ENCODE data around the gene TSHZ1.

Gene TSHZ1

DNA sequence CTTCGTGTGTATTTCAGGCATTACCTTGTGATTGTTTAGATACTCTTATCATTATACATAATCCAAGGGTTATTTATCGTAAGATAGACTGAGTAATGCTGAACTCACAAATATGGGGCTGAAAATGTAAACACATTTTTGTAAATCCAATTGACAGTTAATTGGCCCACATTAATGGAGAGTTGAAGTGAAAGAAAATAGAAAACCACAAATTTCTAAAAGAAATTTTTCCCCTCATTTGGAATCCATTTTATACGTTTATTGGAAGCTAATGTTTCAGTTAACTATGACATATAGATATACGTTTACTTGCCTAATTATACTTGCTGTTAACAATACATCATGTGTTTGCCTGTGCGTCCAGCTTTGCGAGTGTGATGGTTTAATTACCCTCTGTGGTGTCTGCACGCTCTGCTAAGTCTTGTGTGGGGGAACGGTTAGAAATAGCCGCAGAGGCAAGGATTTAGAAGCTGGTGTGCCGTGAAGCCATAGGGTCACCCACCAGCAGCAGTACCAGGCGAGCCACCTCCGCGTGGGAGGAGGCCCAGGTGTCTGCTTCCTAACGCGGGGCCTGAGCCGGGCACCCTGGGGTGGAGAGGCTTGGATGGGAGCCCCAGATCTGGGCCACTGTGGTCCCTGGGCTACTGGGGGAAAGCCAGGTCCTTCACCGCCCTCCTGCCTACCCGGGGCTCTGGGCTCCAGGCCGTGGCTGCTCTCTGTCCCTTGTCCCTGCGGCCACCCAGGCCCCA is 38.0 kb downstream of the TSHZ1 start:
- DNase-seq, result no peak

DNA sequence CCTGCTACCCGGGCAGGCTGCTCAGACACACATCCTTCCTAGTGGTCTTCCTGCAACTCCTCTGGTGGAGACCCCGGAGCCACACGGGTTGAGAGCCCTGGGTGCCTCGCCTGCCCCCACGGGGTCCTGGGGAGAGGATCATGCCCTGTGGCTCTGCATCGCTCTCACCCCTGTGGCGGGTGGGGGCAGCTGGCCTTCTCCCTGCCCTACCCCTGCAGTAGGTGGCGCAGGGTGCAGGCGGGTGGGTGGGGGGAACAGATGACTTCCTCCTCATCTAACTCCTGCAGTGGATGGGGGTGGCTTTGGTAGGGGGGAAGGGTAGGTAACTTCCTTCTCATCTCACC is 38.5 kb downstream of the TSHZ1 start:
- no peak for DNase-seq

DNA sequence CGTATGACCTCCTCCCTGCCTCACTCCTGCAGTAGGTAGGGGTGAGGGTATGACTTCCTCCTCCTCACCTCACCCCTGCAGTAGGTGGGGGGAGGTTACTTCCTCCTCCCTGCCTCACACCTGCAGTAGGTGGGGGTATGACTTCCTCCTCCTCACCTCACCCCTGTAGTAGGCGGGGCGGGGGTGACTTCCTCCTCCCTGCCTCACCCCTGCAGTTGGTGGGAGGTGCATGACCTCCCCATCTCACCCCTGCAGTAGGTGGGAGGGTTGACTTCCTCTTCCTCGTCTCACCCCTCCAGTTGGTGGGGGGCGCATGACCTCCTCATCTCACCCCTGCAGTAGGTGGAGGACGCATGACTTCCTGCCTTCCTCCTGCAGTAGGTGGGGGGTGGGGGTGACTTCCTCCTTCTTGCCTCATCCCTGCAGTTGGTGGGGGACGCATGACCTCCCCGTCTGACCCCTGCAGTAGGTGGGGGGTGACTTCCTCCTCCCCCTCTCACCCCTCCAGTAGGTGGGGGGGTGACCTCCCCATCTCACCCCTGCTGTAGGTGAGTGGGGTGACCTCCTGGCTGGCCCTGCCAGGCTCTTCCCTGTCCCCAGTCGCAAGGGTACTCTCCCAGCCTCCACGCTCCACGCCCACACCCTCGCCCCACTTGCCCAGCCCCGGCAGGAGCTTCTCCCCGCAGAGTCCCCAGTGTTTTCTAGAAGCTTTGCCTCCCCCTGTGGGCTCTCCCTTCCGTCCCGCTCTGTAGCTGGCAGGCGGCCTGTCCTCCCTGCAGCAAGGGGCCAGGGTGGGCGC is 39.3 kb downstream of the TSHZ1 start:
- no peak for DNase-seq

DNA sequence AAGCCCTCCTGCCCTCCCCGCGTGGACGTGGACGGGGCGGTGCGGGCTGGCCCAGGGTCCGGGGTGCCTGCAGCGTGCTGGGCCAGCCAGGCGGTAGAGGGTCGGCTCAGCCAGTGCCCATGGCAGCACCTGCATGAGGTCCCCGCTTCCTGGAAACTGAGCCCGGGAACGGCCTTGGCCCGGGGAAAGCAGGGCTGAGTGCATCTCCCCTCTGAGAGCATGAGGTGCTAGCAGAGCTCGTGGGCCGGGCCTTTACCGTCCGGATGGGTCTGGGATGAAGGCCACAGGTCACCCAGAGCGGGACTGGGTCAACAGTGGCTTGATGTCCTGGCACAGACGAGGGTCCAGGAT is 39.8 kb downstream of the TSHZ1 start:
- no peak for DNase-seq

DNA sequence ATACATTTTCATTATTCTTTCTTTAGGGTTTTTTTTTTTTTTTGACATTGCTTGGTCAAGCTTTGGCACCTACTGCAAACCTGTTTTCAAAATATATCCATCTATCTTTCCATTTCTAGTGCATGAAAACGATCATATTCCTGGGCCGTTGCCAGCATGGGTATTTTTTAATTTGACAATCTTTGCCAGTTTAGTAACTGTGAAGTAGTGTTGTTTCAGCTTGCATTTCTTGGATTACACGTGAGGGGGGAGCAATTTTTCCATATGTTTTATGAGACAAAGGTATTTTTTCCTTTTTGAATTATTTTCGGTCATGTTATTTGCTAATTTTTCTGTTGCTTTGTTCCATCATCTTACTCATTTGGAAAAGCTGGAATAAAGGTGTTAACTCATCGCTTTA is 40.9 kb downstream of the TSHZ1 start:
- DNase-seq, result no peak

DNA sequence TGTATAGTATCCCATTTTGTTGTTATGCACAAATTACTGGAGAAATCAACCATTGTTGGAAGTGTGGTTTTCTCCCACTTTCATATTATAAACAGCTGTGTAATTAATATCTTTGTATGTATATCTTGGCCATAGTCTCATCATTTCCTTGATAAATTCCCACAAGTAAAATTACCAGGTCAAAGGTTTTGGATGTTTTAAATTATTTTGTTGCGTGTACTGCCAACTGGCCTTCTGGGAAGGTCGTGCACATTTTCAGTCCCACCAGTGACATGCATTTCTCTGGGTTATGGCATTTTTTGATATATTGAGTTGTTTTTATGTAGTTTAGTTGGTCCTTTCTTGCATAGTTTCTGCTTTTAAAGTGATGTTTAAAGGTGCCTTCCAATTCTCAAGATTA is 41.5 kb downstream of the TSHZ1 start:
- no peak for DNase-seq

DNA sequence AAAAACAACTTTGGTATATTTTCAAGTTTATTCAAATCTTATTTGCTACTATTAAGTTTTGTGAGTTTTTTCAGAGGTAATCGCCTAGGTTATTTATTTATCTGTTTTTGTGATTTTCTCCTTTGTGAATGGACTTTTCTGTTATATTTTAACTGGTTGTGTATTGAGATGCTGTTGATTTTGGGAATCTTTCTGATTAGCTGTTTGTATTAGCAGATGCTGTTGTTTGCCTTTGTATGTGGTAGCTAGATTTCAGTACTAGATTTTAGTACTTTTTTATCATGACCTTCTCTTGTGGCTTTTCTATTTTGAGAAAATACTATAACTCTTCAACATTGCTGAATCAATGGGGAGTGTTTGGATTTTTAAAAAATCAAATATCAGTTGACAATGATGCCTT is 42.4 kb downstream of the TSHZ1 start:
- no peak for DNase-seq

DNA sequence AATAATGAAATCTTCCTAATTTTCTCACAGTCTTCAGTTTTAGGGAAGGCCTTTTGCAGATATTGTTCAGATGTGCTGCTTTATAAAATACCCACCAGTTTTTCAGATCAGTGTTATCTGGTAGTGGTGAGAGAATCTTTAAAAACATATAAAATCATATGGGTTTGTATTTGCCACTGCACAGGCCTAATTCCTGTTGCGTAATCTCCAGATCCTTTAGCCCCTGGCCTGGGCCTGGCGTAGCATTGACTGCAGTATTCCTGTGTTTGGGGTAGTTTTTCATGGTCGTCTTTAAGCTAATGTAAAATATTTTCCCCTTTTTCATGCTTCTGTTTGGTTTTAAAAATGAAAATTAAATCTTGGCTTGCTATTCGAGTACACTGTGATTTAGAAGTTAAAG is 43.2 kb downstream of the TSHZ1 start:
- no peak for DNase-seq

DNA sequence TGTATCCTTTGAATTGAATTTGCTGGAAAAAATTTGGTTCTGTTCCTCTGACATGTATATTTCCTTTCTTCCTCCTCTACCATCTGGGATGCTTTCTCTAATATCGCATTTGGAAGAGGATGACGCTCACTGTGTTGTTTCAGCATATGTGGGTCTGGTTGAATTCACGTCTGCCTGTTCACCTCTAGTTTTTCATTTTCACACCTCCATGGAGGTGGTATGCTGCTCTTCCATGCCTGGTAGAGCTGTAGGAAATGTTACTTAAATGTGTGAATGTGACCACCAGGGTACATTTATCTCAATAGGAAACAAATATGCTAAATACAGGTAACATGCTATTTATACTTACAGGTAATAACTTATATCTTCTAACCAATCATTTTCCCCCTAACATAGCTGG is 44.5 kb downstream of the TSHZ1 start:
- no peak for DNase-seq

DNA sequence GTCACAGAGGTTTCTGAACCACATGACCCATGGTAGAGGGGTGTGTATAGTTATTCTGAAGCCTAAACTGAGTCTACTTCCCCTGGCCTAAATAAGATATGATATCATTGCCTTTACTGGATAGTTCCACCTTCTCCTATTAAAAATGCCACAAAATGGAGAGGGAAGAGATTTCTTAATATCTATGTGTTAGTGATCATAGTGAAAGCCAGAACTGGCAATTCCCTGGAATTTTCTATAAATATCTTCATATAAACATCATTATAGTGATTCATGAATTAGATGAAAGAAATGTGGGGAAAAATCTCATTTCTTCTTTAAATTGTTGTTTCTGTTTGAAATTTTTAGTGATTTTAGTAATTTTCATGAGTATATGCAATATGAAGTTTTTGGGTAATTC is 45.8 kb downstream of the TSHZ1 start:
- no peak for DNase-seq

DNA sequence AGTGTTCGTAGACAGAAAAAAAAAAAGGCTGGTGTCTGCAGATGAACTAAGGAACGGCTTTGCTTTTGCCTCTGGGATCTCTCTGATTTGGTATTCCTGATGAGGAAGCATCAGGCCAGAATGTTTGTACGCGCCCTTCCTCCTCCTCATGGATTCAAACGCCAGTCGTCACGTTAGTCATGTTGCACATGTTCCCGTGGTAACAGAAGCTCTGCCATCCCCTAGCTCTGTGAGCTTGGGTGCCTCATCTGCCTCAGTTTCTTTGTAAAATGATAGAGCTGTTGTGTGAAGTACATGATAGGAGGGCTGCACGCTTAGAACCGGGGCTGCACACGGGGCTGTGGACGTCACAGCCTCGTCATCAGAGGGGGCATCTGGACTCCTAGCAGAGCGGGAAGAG is 47.0 kb downstream of the TSHZ1 start:
- DNase-seq, result no peak

DNA sequence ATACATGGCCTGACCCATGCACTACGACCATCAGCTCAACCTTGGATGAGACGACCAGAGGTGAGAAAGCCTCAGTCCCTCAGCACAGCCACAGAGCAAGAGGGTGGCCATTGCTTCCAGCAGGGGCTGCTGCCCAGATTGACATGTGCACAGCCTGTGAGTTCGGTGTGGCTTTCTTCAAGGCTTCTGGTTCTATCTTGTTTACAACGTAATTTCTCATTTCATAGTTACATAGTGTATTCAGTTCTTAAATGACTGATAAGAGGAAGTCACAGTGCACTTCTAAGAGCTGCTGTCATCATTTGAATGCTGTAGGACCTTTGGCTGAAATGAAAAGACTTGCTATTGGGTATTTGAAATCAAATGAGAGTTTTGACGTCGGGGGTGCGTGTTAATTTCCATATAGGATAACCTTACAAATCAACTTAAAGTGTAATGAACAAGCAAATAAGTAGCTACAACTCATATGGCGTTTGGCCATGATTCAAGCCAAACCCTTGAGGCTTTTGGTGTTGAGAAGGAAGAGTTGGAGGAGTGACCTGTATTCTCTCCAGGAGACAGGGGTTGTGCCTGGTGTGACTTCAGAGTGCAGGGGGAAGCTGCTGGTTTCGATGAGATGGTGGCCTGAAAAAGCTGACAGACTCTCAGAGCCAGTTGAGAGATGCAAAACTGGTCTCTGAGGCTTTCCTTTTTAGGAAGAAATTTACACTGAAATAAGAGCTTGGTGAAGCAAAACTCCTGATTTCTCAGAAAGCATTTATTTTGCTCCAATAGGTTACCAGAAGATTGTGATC is 51.0 kb downstream of the TSHZ1 start:
- no peak for DNase-seq

DNA sequence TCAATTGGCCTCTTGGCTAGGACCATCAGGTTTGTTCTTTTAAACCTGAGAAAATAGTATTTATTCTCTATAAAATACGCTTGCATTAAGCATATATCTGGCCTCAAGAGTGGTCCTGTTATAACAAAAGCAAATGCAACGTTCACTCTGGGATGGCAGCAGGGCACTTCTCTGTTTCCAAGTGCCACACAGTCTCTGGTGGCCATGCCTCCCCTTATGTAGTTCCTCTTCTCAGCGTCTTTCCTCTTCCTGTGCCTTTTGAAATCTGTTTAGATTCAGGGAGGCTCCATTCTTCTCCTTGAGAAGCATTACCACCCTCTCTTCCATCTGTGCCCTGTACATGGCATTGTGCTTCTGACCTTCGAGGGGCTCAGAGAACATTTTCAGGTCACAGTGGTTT is 51.9 kb downstream of the TSHZ1 start:
- DNase-seq, result no peak

DNA sequence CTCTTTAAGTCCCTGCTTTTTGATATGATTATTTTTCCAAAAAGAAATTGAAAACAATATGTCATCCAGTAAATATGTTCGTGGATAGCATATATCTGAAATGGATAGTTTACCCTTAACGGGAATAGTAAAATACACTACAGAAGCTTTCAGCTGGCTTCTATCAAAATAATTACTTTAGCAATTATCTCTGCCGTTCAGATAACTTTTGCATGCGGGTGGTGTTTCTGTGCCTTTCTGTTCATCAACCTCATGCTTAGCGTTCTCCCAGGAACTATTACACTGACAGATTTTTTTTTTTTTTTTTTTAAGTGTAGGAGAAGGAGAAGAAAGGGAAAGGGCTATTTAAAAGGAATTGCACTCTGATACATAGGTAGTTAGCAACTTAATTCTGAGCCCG is 53.6 kb downstream of the TSHZ1 start:
- DNase-seq, result no peak

DNA sequence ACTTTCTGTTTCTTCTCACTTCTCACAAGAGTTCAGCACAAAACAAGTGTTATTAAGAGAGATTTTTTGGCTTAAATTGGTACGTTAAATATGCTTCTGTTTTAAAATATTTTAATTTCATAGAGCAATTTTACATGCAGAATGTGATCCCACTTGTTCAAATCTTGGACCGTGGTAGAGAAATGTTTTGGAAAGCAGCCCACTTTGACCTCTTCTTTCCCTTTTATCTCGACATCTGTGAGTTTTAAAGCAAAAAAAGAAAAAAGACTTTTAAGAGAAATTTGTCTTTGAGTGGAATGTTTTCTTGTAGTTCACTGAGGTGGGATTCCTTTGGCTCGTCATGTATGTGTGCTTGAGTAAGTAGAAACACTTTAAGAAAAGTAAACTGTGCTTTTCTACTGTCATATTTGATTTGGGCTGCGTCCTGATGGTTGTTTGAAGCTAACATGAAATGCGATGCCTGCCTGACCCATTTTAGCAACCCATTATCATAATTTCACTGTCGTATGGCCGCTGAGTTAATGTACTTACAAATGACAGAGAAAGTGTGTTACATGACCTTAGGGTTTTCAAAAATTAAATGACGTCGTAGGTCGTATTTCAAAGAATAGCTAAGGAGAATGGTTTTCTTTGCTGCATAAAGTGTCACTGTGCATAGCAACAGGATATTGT is 54.5 kb downstream of the TSHZ1 start:
- DNase-seq, result no peak

DNA sequence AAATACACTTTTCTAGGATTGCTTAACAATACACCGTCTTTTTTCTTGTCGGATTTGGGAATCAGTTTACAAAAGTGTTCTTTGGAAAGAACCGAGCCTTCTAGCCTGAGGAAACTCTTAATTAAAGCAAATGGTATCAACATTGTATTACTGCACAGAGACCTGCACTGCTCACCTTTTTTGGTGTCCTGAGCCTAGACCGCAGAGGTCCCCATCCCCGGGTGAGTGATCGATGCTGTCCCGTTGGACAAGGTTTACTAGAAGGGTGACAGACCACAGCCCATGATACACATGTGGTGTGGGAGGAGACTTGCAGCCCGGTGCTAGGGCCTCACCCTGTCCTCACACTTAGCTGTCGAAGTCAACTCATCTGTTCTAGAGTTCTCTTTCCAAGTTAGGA is 55.3 kb downstream of the TSHZ1 start:
- DNase-seq, result no peak

DNA sequence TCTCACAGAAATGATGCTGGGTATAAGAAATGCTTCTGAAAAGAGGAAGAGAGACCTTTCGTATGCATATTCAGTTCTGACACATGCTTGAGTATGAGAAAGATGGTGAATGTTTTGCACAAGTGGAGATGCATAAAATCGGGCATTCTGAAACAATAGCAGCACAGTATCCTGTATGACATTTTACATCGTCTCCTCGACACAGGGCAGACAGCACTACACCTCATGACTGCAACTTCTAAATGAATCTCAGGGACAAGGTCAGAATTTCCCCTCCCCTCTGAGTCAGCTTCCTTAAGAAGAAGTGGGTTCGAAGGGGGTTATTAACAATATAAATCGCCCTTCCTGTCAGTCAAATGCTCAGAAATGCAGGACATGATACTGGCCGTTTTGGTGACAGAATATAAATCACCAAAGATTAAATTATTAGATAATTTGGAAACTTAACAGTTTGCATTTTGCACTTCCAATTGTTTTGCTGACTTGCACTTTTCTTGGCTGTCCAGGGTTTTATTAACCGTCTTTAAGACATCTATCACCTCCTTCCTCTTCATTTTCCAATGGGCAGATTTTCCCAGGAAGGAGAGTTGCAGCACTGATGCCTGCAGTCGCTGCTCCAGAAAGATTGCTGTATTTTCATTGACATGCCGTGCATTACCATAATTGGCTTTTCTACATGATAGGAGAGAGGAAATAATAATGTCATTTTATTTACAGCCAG is 57.2 kb downstream of the TSHZ1 start:
- DNase-seq, result no peak

DNA sequence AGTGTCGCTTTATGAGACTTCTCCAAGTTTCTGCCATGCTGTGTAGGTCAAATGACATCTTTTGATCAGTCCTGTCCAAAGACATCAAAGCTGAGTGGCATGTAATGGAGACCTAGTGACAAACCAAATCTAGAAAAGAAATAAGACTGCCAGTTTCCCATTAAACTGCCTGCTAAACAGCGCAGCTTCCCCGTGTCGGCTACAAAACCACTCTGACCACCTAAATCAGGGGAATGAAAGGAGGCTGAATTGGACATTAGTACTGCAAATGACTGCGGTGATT is 57.7 kb downstream of the TSHZ1 start:
- DNase-seq, result no peak

DNA sequence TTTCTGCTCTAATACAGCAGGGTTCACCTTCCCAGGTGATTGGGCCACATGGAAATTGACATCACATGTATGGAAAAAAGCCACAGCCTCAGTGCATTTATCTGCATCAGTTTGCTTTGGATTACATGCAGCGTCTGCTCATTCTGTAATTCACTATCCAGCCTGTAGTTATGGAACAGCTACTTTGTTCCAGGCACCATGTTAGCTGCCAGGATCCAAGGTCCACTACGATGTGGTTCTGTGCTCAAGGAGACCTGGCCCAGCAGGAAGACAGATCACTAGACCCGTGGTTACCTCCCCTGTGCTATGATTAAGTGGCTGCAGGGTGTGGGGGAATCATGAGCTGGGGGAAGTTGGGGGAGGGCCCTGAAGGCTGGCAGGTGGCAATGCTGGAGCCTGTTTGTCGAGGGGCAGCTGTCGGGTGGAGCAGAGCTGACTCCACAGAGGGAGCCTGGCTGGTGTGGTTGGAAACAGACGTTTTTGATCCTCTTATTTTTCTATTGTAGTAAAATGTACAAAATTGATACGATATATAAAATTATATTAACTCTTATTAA is 58.6 kb downstream of the TSHZ1 start:
- DNase-seq, result no peak

DNA sequence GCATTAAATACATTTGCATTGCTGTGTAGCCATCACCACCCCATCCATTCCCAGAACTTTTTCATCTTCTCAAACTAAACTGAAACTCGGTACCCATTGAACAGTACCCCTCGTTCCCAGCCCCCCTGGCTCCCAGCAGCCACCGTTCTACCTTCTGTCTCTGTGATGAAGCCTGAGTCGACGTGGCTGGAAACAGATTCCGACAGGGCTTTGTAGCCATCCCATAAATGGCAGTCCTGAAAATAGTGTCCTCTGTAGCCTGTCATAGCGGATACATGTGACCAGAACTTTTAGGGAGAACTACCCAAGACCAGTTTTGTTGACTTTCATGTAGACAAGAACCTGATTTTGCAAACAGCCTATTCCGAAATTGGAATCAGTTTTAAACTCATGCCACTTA is 59.1 kb downstream of the TSHZ1 start:
- no peak for DNase-seq

DNA sequence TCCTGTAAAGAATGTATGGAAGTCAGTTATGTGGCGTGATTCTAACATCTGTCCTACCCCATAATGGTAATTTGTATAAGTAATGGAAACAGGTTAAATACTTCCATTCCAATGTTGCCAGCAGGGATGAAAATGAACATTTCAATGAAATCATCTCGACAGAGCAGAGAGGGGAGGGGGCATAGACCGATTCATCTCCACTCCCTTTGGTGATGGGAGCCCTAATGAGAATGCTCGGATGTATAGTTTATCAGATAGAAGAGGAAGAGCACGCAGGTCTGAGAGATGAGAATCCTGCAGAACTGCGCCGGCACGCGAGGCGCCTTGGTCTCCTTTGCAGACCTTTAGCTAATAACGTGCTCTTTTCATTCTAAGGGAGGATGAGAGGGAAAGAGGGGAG is 61.4 kb downstream of the TSHZ1 start:
- DNase-seq, result no peak

DNA sequence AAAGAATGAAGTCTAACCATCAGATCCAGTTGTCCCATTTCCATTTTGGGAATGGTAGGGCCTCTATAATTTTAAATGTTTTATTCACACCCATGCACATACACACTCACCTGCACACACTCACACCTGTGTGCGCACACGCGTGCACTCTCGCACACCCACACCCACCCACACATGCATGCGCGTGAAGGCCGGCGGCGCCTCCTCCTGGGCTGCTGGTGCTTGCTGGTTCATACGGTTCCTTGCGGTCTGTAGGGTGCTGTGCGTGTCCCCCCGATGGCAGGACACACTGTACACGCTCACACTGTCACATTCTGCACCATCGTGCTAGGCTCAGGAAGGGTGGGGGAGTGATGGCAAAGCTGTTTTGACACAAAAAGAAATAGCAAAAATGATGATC is 63.2 kb downstream of the TSHZ1 start:
- no peak for DNase-seq

DNA sequence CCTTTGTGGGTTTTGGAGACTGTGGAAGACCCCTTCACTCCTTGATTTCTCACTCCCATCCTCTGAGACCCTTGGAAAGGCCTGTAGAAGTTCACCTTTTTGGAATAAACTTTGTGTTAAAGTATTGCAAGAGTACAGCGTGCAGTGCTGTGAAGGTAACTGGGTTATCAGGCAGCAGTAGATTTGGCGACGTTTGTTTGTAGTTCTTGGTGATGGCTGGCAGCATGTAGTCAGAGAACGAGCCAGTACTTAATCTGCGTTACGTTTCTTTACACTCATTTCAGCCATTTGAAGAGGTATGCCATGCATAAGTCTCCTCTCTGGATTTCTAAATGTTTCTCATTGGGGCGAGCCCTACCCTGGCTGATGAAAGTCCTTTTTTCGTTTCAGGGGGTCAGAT is 64.6 kb downstream of the TSHZ1 start:
- DNase-seq, result no peak

All from central memory CD4-positive, alpha-beta T cell (primary cell).